SK-N-SH treated with all-trans-retinoic acid at 6 μM for 48 hours (cell line): ENCODE data around the gene SOCS1.

Experiments used
- ATAC-seq: fragments of 200-7000 bp; cut with Tn5 transposase; 3 replicates; pipeline ENCODE4 v1.9.1; 2020; ENCODE audit warnings: mild to moderate bottlenecking, moderate library complexity
- BACH2 ChIP-seq: fragments of 250-450 bp; sonication (Bioruptor Pico); IDR thresholded peaks from 2 replicates; pipeline ENCODE4 v1.9.0; 2021; ENCODE audit warnings: mild to moderate bottlenecking, borderline replicate concordance
- CSDC2 ChIP-seq: fragments of 250-450 bp; sonication (Bioruptor Pico); IDR thresholded peaks from 2 replicates; pipeline ENCODE4 v1.5.0; 2020; ENCODE audit warnings: mild to moderate bottlenecking, moderate library complexity
- ESRRG ChIP-seq: fragments of 250-450 bp; sonication (Bioruptor Pico); IDR thresholded peaks from 2 replicates; pipeline ENCODE4 v1.6.1; 2021; ENCODE audit warnings: mild to moderate bottlenecking
- GLIS3 ChIP-seq: fragments of 250-450 bp; sonication (Bioruptor Pico); IDR thresholded peaks from 2 replicates; pipeline ENCODE4 v1.5.0; 2020; ENCODE audit warnings: mild to moderate bottlenecking, moderate library complexity
- ISL1 ChIP-seq: fragments of 250-450 bp; sonication (Bioruptor Pico); IDR thresholded peaks from 2 replicates; pipeline ENCODE4 v2.1.2; 2022; ENCODE audit warnings: mild to moderate bottlenecking, moderate library complexity
- PPARA ChIP-seq: fragments of 250-450 bp; sonication (Bioruptor Pico); IDR thresholded peaks from 2 replicates; pipeline ENCODE4 v1.5.0; 2020; ENCODE audit warnings: mild to moderate bottlenecking, borderline replicate concordance
- RARB ChIP-seq: fragments of 250-450 bp; sonication (Bioruptor Pico); IDR thresholded peaks from 2 replicates; pipeline ENCODE4 v1.8.0; 2021; ENCODE audit warnings: mild to moderate bottlenecking, moderate library complexity
- SNAI2 ChIP-seq: fragments of 250-450 bp; sonication (Bioruptor Pico); IDR thresholded peaks from 2 replicates; pipeline ENCODE4 v1.5.0; 2020; ENCODE audit warnings: mild to moderate bottlenecking, moderate library complexity
- TCF4 ChIP-seq: fragments of 250-450 bp; sonication (Bioruptor Pico); IDR thresholded peaks from 2 replicates; pipeline ENCODE4 v1.8.0; 2021; ENCODE audit warnings: mild to moderate bottlenecking, moderate library complexity, borderline replicate concordance
- TOX ChIP-seq: fragments of 250-450 bp; sonication (Bioruptor Pico); IDR thresholded peaks from 2 replicates; pipeline ENCODE4 v1.8.0; 2021; ENCODE audit warnings: mild to moderate bottlenecking, moderate library complexity, borderline replicate concordance
- ZC3H10 ChIP-seq: fragments of 250-450 bp; sonication (Bioruptor Pico); IDR thresholded peaks from 2 replicates; pipeline ENCODE4 v1.5.1; 2021; ENCODE audit warnings: mild to moderate bottlenecking, moderate library complexity
- ZFP3 ChIP-seq: fragments of 250-450 bp; sonication (Bioruptor Pico); IDR thresholded peaks from 2 replicates; pipeline ENCODE4 v1.5.0; 2020; ENCODE audit warnings: mild to moderate bottlenecking, moderate library complexity
- ZFP30 ChIP-seq: fragments of 450-650 bp; formaldehyde crosslinking; IDR thresholded peaks from 2 replicates; pipeline ENCODE4 v1.5.0; 2022; ENCODE audit warnings: mild to moderate bottlenecking, moderate library complexity
- ZNF565 ChIP-seq: fragments of 450-650 bp; formaldehyde crosslinking; conservative IDR thresholded peaks from 2 replicates; pipeline ENCODE4 v1.5.0; 2020; ENCODE audit warnings: low read depth, mild to moderate bottlenecking, moderate library complexity
- ZNF70 ChIP-seq: fragments of 450-650 bp; formaldehyde crosslinking; IDR thresholded peaks from 2 replicates; pipeline ENCODE4 v1.5.0; 2020; ENCODE audit warnings: mild to moderate bottlenecking, moderate library complexity
- ZNF8 ChIP-seq: fragments of 450-650 bp; formaldehyde crosslinking; IDR thresholded peaks from 2 replicates; pipeline ENCODE4 v1.5.0; 2020; ENCODE audit warnings: mild to moderate bottlenecking, moderate library complexity
- TF ChIP-seq, protein P1 (sequence below): fragments of 250-450 bp; sonication (Bioruptor Pico); IDR thresholded peaks from 2 replicates; pipeline ENCODE4 v1.5.0; 2020; ENCODE audit warnings: mild to moderate bottlenecking, moderate library complexity
- TF ChIP-seq, protein P2 (sequence below): fragments of 250-450 bp; sonication (Bioruptor Pico); IDR thresholded peaks from 2 replicates; pipeline ENCODE4 v1.8.0; 2021; ENCODE audit warnings: low read depth, mild to moderate bottlenecking, moderate library complexity, borderline replicate concordance
- TF ChIP-seq, protein P3 (sequence below): fragments of 250-450 bp; sonication (Bioruptor Pico); IDR thresholded peaks from 2 replicates; pipeline ENCODE4 v1.5.1; 2020; ENCODE audit warnings: low read depth, mild to moderate bottlenecking, moderate library complexity

The SOCS1 gene

DNA sequence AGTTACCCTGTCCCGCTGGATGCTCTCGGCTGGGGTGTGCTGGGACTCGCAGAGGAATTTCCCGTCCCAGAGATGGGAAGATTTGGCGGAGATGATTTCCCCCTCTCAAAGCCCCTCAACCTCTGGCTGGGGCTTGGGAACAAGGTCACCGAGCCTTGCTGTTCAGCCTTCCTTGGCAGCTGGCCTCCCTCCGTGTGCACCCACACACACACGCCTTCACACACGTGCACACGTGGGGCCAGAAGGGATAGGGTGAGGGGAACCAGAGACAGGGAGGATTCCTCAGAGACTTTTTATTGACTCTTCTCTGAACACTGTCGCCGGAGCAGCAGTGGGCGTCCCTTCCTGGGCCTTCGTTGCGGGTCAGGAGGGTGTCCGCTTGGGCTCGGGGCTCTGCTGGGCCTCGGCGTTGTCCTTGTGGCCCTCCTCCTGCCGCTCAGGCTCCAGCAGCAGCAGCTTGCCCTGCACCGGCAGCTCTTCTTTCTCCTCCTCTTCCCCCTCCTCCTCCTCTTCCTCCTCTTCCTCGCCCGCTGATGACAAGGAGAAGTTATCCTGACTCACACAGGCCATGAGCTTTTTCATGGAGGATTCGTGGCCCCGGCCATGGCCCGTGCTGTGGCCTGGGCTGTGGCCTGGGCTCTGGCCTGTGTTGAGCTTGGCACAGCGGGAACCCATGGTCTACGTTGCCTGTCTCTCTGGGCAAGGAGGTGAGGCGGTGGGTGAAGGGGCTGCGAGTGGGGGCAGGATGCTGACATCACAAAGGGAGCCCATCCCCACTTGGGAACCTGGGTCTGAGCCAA is 17.1 kb upstream of the SOCS1 start, which contains the start of gene PRM3:
TSS of gene PRM3 (minus strand) at position 709 of the 800 bp plus-strand sequence. CDS start at position 675, 34 bp downstream.
- TF ChIP-seq SNAI2 (CRISPR knock-in tag) (no peak), ISL1 (no peak), TOX (CRISPR knock-in tag) (no peak), ZFP30 (no peak), ZFP3 (CRISPR knock-in tag) (no peak), ZNF565 (CRISPR knock-in tag) (no peak), ESRRG (CRISPR knock-in tag) (no peak), ZNF8 (CRISPR knock-in tag) (no peak), RARB (CRISPR knock-in tag) (no peak)
- no peak; the same call in 2 of the 3 replicates for ATAC-seq

DNA sequence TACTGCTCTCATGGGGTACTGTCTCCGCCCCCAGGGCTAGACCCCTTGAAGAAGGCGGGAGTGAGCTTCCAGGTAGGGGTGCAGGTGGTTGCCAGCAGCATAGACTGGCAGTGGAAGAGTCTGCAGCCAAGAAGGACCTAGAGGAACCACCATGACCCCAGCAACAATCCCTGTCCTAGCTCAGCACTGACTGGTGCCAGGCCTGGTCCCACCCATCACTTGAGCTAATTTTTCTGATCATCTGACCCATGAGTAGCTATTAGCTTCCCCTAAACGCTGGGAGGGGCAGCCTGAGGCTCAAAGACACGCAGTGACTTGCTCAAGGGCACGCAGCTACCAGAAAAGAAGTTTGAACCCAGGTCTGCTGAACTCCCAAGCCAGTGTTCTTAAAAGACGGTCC is 16.5 kb upstream of the SOCS1 start:
- ATAC-seq, result no peak
- TF ChIP-seq ZNF70 (CRISPR knock-in tag), result no peak
- TF ChIP-seq BACH2 (CRISPR knock-in tag), result no peak
- TF ChIP-seq, protein P1, sequence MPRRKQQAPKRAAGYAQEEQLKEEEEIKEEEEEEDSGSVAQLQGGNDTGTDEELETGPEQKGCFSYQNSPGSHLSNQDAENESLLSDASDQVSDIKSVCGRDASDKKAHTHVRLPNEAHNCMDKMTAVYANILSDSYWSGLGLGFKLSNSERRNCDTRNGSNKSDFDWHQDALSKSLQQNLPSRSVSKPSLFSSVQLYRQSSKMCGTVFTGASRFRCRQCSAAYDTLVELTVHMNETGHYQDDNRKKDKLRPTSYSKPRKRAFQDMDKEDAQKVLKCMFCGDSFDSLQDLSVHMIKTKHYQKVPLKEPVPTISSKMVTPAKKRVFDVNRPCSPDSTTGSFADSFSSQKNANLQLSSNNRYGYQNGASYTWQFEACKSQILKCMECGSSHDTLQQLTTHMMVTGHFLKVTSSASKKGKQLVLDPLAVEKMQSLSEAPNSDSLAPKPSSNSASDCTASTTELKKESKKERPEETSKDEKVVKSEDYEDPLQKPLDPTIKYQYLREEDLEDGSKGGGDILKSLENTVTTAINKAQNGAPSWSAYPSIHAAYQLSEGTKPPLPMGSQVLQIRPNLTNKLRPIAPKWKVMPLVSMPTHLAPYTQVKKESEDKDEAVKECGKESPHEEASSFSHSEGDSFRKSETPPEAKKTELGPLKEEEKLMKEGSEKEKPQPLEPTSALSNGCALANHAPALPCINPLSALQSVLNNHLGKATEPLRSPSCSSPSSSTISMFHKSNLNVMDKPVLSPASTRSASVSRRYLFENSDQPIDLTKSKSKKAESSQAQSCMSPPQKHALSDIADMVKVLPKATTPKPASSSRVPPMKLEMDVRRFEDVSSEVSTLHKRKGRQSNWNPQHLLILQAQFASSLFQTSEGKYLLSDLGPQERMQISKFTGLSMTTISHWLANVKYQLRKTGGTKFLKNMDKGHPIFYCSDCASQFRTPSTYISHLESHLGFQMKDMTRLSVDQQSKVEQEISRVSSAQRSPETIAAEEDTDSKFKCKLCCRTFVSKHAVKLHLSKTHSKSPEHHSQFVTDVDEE (CRISPR knock-in tag), result no peak
- TF ChIP-seq ZNF565 (CRISPR knock-in tag), result no peak
- no peak for TF ChIP-seq ZNF8 (CRISPR knock-in tag)

DNA sequence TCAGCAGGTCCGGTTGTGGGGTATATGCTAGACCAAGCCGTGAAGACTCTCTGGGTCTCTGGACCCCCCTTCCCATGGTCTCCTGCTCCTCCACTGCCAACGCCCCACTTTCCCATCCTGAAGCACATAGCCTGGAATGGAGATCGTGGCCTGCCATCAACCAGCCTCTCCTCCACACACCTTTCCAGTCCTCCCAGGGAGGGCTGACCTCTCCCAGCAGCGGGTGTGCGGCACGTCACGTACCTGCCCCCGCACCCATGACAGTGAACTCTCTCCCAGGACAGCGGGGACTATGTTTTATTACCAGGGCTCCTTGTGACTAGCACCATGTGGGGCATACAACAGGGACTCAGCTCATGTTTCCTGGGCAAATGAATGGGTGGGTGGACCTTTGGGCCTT is 15.6 kb upstream of the SOCS1 start:
- ATAC-seq, result no peak
- no peak for TF ChIP-seq CSDC2 (CRISPR knock-in tag)
- TF ChIP-seq TOX (CRISPR knock-in tag), result no peak
- no peak for TF ChIP-seq ZC3H10 (CRISPR knock-in tag)
- TF ChIP-seq, protein P2, sequence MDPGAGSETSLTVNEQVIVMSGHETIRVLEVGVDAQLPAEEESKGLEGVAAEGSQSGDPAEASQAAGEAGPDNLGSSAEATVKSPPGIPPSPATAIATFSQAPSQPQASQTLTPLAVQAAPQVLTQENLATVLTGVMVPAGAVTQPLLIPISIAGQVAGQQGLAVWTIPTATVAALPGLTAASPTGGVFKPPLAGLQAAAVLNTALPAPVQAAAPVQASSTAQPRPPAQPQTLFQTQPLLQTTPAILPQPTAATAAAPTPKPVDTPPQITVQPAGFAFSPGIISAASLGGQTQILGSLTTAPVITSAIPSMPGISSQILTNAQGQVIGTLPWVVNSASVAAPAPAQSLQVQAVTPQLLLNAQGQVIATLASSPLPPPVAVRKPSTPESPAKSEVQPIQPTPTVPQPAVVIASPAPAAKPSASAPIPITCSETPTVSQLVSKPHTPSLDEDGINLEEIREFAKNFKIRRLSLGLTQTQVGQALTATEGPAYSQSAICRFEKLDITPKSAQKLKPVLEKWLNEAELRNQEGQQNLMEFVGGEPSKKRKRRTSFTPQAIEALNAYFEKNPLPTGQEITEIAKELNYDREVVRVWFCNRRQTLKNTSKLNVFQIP (CRISPR knock-in tag), result no peak
- no peak for TF ChIP-seq GLIS3 (CRISPR knock-in tag)
- TF ChIP-seq, protein P1 (CRISPR knock-in tag), result no peak
- no peak for TF ChIP-seq ZNF565 (CRISPR knock-in tag)
- no peak for TF ChIP-seq RARB (CRISPR knock-in tag)
- no peak for TF ChIP-seq ZFP30
- TF ChIP-seq TCF4 (CRISPR knock-in tag), result no peak
- TF ChIP-seq ZNF70 (CRISPR knock-in tag), result no peak
- no peak for TF ChIP-seq ZFP3 (CRISPR knock-in tag)
- no peak for TF ChIP-seq ISL1

DNA sequence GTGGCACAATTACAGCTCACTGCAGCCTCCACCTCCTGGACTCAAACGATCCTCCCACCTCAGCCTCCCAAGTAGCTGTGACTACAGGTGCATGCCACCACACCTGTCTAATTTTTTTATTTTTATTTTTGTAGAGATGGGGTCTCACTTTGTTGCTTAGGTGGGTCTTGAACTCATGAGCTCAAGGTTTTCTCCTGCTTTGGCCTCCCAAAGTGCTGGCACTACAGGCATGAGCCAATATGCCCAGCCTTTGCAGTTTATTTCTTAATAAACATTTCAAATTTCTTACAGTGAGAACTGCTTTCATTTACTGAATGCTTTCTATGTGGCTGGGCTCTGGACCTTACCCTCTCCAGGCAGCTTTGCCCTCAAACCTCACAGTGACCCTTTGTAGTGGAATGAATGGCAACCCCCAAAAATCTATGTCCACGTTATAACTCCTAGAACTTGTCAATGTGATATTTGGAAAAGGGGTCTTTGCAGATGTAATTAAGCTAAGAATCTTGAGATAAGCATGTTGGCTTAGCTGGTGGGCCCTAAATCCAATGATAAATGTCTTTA is 14.7 kb upstream of the SOCS1 start:
- no peak for TF ChIP-seq RARB (CRISPR knock-in tag)
- TF ChIP-seq PPARA (CRISPR knock-in tag), result no peak
- TF ChIP-seq, protein P2 (CRISPR knock-in tag), result no peak
- TF ChIP-seq, protein P1 (CRISPR knock-in tag), result no peak
- TF ChIP-seq ISL1, result no peak
- TF ChIP-seq SNAI2 (CRISPR knock-in tag), result no peak
- TF ChIP-seq, protein P3, sequence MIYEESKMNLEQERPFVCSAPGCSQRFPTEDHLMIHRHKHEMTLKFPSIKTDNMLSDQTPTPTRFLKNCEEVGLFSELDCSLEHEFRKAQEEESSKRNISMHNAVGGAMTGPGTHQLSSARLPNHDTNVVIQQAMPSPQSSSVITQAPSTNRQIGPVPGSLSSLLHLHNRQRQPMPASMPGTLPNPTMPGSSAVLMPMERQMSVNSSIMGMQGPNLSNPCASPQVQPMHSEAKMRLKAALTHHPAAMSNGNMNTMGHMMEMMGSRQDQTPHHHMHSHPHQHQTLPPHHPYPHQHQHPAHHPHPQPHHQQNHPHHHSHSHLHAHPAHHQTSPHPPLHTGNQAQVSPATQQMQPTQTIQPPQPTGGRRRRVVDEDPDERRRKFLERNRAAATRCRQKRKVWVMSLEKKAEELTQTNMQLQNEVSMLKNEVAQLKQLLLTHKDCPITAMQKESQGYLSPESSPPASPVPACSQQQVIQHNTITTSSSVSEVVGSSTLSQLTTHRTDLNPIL (CRISPR knock-in tag), result no peak
- ATAC-seq, result no peak
